K562 (cell line): Measurements from ENCODE around the gene PTRH2. TPM values are rescaled to one million over a fixed set of nuclear protein-coding genes. Genes with fewer than 3 reads are reported as not detected.

Experiments used
- ATF7 ChIP-seq: fragments of 450-650 bp; IDR thresholded peaks from 2 replicates; pipeline ENCODE4 v1.7.1; 2014; ENCODE audit warnings: mild to moderate bottlenecking, moderate library complexity
- CXXC5 ChIP-seq: fragments of 250-450 bp; sonication (Bioruptor Pico); IDR thresholded peaks from 2 replicates; pipeline ENCODE4 v1.8.0; 2022; ENCODE audit warnings: inconsistent platforms, mild to moderate bottlenecking, moderate library complexity
- EGR1 ChIP-seq: fragments of 450-650 bp; conservative IDR thresholded peaks from 2 replicates; pipeline ENCODE4 v1.6.1; 2017; ENCODE audit warnings: mild to moderate bottlenecking
- ETS2 ChIP-seq: IDR thresholded peaks from 2 replicates; pipeline ENCODE4 v1.6.1; 2016; ENCODE audit warnings: borderline replicate concordance, missing genetic modification characterization, mild to moderate bottlenecking, moderate library complexity, missing compliant biosample characterization; ENCODE audit not compliant: poor library complexity, severe bottlenecking
- GTF2B ChIP-seq: IDR thresholded peaks from 2 replicates; pipeline ENCODE4 v1.6.1; 2011; ENCODE audit not compliant: insufficient read length; ENCODE audit errors: extremely low read depth
- GTF2E2 ChIP-seq: fragments of 200-800 bp; sonication (Bioruptor generic); IDR thresholded peaks from 2 replicates; pipeline ENCODE4 v1.6.1; 2016; ENCODE audit warnings: missing genetic modification characterization, missing compliant biosample characterization
- HMG20B ChIP-seq: fragments of 250-450 bp; sonication (Bioruptor Pico); IDR thresholded peaks from 2 replicates; pipeline ENCODE4 v1.5.0; 2021; ENCODE audit warnings: mild to moderate bottlenecking
- L3MBTL2 ChIP-seq: fragments of 450-650 bp; IDR thresholded peaks from 2 replicates; pipeline ENCODE4 v1.6.1; 2016; ENCODE audit warnings: mild to moderate bottlenecking, moderate library complexity
- MTA1 ChIP-seq: fragments of 450-650 bp; IDR thresholded peaks from 2 replicates; pipeline ENCODE4 v1.6.1; 2017; ENCODE audit warnings: borderline replicate concordance
- NFATC3 ChIP-seq: fragments of 450-650 bp; IDR thresholded peaks from 2 replicates; pipeline ENCODE4 v1.6.1; 2017; ENCODE audit warnings: mild to moderate bottlenecking
- POLR2AphosphoS2 ChIP-seq: IDR thresholded peaks from 2 replicates; pipeline ENCODE4 v1.6.1; 2012; ENCODE audit warnings: low read length, improper control_type of control experiment
- POLR2H ChIP-seq: IDR thresholded peaks from 2 replicates; pipeline ENCODE4 v1.6.1; 2016; ENCODE audit warnings: missing genetic modification characterization, low read depth, mild to moderate bottlenecking, control low read depth, missing compliant biosample characterization, moderate library complexity
- ZFP30 ChIP-seq: fragments of 250-450 bp; sonication (Bioruptor Pico); IDR thresholded peaks from 2 replicates; pipeline ENCODE4 v1.8.0; 2022; ENCODE audit warnings: moderate library complexity, mild to moderate bottlenecking, inconsistent platforms, borderline replicate concordance
- ZNF143 ChIP-seq: sonication (generic); formaldehyde crosslinking; IDR thresholded peaks from 2 replicates; pipeline ENCODE4 v1.9.0; 2022; ENCODE audit warnings: mild to moderate bottlenecking, missing genetic modification reagents
- ZNF184 ChIP-seq: sonication (generic); formaldehyde crosslinking; IDR thresholded peaks from 2 replicates; pipeline ENCODE4 v1.5.0; 2020; ENCODE audit warnings: missing genetic modification reagents
- ZNF282 ChIP-seq: sonication (generic); formaldehyde crosslinking; IDR thresholded peaks from 2 replicates; pipeline ENCODE4 v1.8.1; 2023; ENCODE audit warnings: missing genetic modification reagents
- polyA plus RNA-seq, 8 experiments: library from polyadenylated mRNA; depleted of rRNA in 4 of 8; stranded (reverse) in 5 of 8; unstranded in 3 of 8; fragments of >200 nt; fragmentation: Nextera tagmentation in 2 of 8; fragmentation: Illumina TruSeq in 1 of 8; extraction: Ambion mirVana in 2 of 8; extraction: Trizol in 1 of 8; gene quantifications; 2 replicates each; pipeline versions ENCODE4 v1.2.1 to v1.2.3, GENCODE V29; 2011 to 2014; ENCODE audit warnings: inconsistent platforms in 1 of 8, missing spikeins in 1 of 8
- total RNA-seq, 7 experiments: library from RNA; depleted of rRNA in 6 of 7; stranded (reverse); fragments of >200 nt in 6 of 7; fragmentation: Illumina TruSeq in 2 of 7; extraction: Trizol in 2 of 7; gene quantifications; 2 replicates each; pipeline versions ENCODE4 v1.2.1 to v1.2.3, GENCODE V29; 2011 to 2021; ENCODE audit warnings: low replicate concordance in 1 of 7
- TF ChIP-seq, protein P1 (sequence below): fragments of 250-450 bp; sonication (Bioruptor Pico); IDR thresholded peaks from 2 replicates; pipeline ENCODE4 v1.5.0; 2021; ENCODE audit warnings: mild to moderate bottlenecking, moderate library complexity
- TF ChIP-seq, protein P2 (sequence below): fragments of 450-650 bp; IDR thresholded peaks from 2 replicates; pipeline ENCODE4 v1.7.1; 2018; ENCODE audit warnings: mild to moderate bottlenecking, low read depth; ENCODE audit not compliant: partially characterized antibody
- TF ChIP-seq, protein P3 (sequence below): sonication (generic); formaldehyde crosslinking; IDR thresholded peaks from 2 replicates; pipeline ENCODE4 v1.8.0; 2022; ENCODE audit warnings: missing genetic modification reagents, mild to moderate bottlenecking, moderate library complexity, borderline replicate concordance

PTRH2 gene
- total and polyA plus RNA-seq, 9 of the 15 experiments (the other 6 are each of a cell fraction or from before 2014, with no cell fraction given) = 53.1 to 210 (median 126) TPM

GRCh38 chr17:59695945-59696681, 11.1 kb downstream of the PTRH2 start (continued):
- TF ChIP-seq, protein P1, sequence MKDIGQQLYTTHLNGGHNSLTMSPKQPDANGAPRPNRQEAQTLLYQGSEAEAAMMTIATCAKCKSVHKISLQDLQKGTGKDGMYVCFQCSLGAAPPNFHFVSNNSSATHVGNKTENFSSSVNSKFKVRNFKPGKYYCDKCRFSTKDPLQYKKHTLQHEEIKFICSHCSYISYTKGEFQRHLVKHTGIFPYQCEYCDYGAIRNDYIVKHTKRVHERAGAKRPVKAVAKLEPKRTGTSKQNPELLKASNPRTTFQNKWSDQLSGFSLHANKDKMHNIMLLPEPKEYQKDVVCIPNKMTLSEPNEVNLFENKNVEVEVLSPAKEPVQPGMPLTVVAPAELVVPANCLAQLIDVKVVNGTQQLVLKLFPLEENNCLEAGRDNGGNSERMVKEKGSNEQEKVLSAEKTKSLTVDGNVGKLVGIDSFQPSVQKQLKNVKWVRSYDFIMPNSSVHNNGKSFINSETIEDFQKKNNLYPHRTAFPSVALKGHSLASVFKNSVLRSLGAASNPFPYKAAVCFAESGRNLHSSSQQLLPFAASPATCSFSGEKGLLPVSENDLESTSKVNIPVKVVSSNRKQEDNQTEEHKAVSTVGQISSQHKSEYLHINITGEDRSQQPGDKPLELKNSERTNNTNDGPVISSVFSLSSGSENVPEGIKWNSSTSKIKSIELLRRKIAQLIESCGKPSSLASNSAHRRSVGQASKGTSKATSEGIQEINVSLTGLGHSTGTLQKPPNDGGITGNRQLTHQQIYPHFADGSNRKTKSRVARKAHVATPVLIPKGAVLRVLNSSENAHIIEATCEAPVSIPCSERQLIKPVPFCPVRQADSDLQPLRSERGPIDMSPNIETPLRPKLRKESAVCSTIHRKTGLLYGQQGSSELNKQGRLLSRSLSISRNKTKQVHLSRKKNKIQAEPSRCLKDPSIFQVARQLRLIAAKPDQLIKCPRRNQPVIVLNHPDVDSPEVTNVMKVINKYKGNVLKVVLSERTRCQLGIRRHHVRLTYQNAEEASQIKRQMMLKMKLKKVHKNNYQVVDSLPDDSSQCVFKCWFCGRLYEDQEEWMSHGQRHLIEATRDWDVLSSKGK (CRISPR knock-in tag) = no peak
- TF ChIP-seq POLR2H (tag) (peak; percentile 82), L3MBTL2 (peak; percentile 51), ZNF143 (CRISPR knock-in tag) (no peak), MTA1 (no peak), HMG20B (no peak), CXXC5 (peak; percentile 69), GTF2B (no peak), ZNF184 (no peak), GTF2E2 (tag) (peak; percentile 64; the same call in 1 of the 2 replicates), EGR1 (no peak), ZFP30 (CRISPR knock-in tag) (no peak), POLR2AphosphoS2 (peak; percentile 89; the same call in 1 of the 2 replicates), NFATC3 (0 out of 2 replicates have a peak, but pooled peaks have one; percentile 25), ATF7 (peak; percentile 91), ETS2 (no peak), ZNF282 (CRISPR knock-in tag) (no peak)
- TF ChIP-seq, protein P2, sequence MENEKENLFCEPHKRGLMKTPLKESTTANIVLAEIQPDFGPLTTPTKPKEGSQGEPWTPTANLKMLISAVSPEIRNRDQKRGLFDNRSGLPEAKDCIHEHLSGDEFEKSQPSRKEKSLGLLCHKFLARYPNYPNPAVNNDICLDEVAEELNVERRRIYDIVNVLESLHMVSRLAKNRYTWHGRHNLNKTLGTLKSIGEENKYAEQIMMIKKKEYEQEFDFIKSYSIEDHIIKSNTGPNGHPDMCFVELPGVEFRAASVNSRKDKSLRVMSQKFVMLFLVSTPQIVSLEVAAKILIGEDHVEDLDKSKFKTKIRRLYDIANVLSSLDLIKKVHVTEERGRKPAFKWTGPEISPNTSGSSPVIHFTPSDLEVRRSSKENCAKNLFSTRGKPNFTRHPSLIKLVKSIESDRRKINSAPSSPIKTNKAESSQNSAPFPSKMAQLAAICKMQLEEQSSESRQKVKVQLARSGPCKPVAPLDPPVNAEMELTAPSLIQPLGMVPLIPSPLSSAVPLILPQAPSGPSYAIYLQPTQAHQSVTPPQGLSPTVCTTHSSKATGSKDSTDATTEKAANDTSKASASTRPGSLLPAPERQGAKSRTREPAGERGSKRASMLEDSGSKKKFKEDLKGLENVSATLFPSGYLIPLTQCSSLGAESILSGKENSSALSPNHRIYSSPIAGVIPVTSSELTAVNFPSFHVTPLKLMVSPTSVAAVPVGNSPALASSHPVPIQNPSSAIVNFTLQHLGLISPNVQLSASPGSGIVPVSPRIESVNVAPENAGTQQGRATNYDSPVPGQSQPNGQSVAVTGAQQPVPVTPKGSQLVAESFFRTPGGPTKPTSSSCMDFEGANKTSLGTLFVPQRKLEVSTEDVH = peak; percentile 64
- TF ChIP-seq, protein P3, sequence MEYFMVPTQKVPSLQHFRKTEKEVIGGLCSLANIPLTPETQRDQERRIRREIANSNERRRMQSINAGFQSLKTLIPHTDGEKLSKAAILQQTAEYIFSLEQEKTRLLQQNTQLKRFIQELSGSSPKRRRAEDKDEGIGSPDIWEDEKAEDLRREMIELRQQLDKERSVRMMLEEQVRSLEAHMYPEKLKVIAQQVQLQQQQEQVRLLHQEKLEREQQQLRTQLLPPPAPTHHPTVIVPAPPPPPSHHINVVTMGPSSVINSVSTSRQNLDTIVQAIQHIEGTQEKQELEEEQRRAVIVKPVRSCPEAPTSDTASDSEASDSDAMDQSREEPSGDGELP (CRISPR knock-in tag) = no peak
